HepG2 (cell line): Measurements from ENCODE around the gene CDC42SE2. TPM values are rescaled to one million over a fixed set of nuclear protein-coding genes. Genes with fewer than 3 reads are reported as not detected.

Experiments
- ATAC-seq: fragments of 200-7000 bp; cut with Tn5 transposase; 3 replicates; pipeline ENCODE4 v1.9.1; 2020; ENCODE audit warnings: mild to moderate bottlenecking, moderate library complexity
- BruUV-seq: library from RNA; stranded (reverse); fragments of 400-500 nt; replicated peaks from 2 replicates; lab custom pipeline; 2021; lab: Mats Ljungman, UMichigan
- CTCF ChIA-PET: fragments of 300-600 bp; formaldehyde crosslinking; extraction: SDS; loops from one replicate; lab custom pipeline; 2021; ENCODE audit warnings: low total read pairs, inconsistent platforms, low intra/inter-chr PET ratio; lab: Yijun Ruan, JAX
- POLR2A ChIA-PET: fragments of 350-600 bp; sonication (Branson Sonifier 250); formaldehyde crosslinking; loops from one replicate; lab custom pipeline; 2020; ENCODE audit warnings: antibody characterized with exemption, inconsistent platforms; lab: Yijun Ruan, JAX
- DNase-seq: peaks from one replicate; pipeline ENCODE4 v3.0.0-alpha.2; 2015; ENCODE audit warnings: low spot score
- FAIRE-seq: peaks from 3 replicates; lab custom pipeline; 2011; peaks lifted over from hg19 to GRCh38; lab: Jason Lieb, UNC
- H2AFZ ChIP-seq: one replicate; pipeline ENCODE4 v1.6.1; 2011; ENCODE audit warnings: low read length, inconsistent platforms
- H3K27ac ChIP-seq: fragments of 300-600 bp; 3 replicates; pipeline ENCODE4 v1.8.0; 2011; ENCODE audit warnings: mixed run types, mild to moderate bottlenecking, mixed read lengths, low read length, inconsistent platforms; ENCODE audit not compliant: insufficient read depth; ENCODE audit errors: extremely low read length
- H3K27me3 ChIP-seq, 2 experiments: fragments of 200-600 bp in 1 of 2; 2 replicates in 1 of 2; 3 replicates in 1 of 2; pipeline versions ENCODE4 v1.6.0 to v1.8.0; 2011; ENCODE audit warnings: low read length in 2 of 2, mild to moderate bottlenecking in 2 of 2, moderate library complexity in 2 of 2, inconsistent platforms in 1 of 2; ENCODE audit not compliant: insufficient read depth in 2 of 2, control insufficient read depth in 1 of 2
- H3K36me3 ChIP-seq, 2 experiments: fragments of 200-600 bp in 1 of 2; replicated peaks in 1 of 2; 2 replicates in 1 of 2; 3 replicates in 1 of 2; pipeline versions ENCODE4 v1.5.1 to v1.8.0; 2011; ENCODE audit warnings: low read length in 2 of 2, inconsistent platforms in 1 of 2; ENCODE audit not compliant: insufficient read depth in 2 of 2, control insufficient read depth in 1 of 2
- H3K4me1 ChIP-seq: 2 replicates; pipeline ENCODE4 v1.5.1; 2012; ENCODE audit warnings: low read length, inconsistent platforms; ENCODE audit not compliant: insufficient read depth
- H3K4me2 ChIP-seq: 2 replicates; pipeline ENCODE4 v1.6.0; 2011; ENCODE audit warnings: low read depth, low read length, inconsistent platforms
- H3K4me3 ChIP-seq, 3 experiments: fragments of 200-600 bp in 1 of 3; sonication (generic), shearing (Covaris generic) in 1 of 3; replicated peaks in 1 of 3; 2 replicates each; pipeline ENCODE4 v1.5.1; 2011 to 2016; ENCODE audit warnings: low read length in 3 of 3, inconsistent platforms in 2 of 3, low read depth in 2 of 3, mild to moderate bottlenecking in 2 of 3, control low read depth in 1 of 3, mixed read lengths in 1 of 3; ENCODE audit not compliant: insufficient read depth in 1 of 3
- H3K79me2 ChIP-seq: one replicate; pipeline ENCODE4 v1.6.1; 2011; ENCODE audit warnings: low read length, inconsistent platforms; ENCODE audit not compliant: insufficient read depth
- H3K9ac ChIP-seq: 2 replicates; pipeline ENCODE4 v1.6.0; 2011; ENCODE audit warnings: mild to moderate bottlenecking, low read depth, low read length, inconsistent platforms; ENCODE audit not compliant: insufficient read depth
- H3K9me3 ChIP-seq: 2 replicates; pipeline ENCODE4 v1.5.1; 2012; ENCODE audit warnings: mild to moderate bottlenecking, low read length
- H4K20me1 ChIP-seq: 2 replicates; pipeline ENCODE4 v1.6.0; 2011; ENCODE audit warnings: inconsistent platforms, mild to moderate bottlenecking, low read length, moderate library complexity; ENCODE audit not compliant: insufficient read depth
- HNRNPL ChIP-seq: fragments of 200-400 bp; formaldehyde crosslinking; IDR thresholded peaks from 2 replicates; pipeline ENCODE4 v1.6.1; 2017; ENCODE audit warnings: mild to moderate bottlenecking, low read depth, low read length
- JUN ChIP-seq: sonication (generic); formaldehyde crosslinking; IDR thresholded peaks from 2 replicates; pipeline ENCODE4 v1.4.0; 2020; ENCODE audit warnings: mild to moderate bottlenecking, missing genetic modification reagents
- KDM3A ChIP-seq: IDR thresholded peaks from 2 replicates; pipeline ENCODE4 v1.6.1; 2018; ENCODE audit warnings: low read depth, missing compliant biosample characterization
- MXI1 ChIP-seq: IDR thresholded peaks from 3 replicates; pipeline ENCODE4 v1.6.1; 2012; ENCODE audit warnings: low read depth, low read length, inconsistent platforms, borderline replicate concordance
- NFE2L1 ChIP-seq: sonication (generic); formaldehyde crosslinking; IDR thresholded peaks from 2 replicates; pipeline ENCODE4 v1.4.0; 2020; ENCODE audit warnings: missing genetic modification reagents, mild to moderate bottlenecking, borderline replicate concordance
- RORA ChIP-seq: sonication (generic); formaldehyde crosslinking; IDR thresholded peaks from 2 replicates; pipeline ENCODE4 v1.5.0; 2020; ENCODE audit warnings: mild to moderate bottlenecking, missing genetic modification reagents, moderate library complexity
- ZC3H4 ChIP-seq: sonication (generic); formaldehyde crosslinking; IDR thresholded peaks from 2 replicates; pipeline ENCODE4 v1.4.0; 2020; ENCODE audit warnings: missing genetic modification reagents, borderline replicate concordance
- ZNF24 ChIP-seq: fragments of 450-650 bp; IDR thresholded peaks from 2 replicates; pipeline ENCODE4 v1.6.1; 2017; ENCODE audit warnings: antibody characterized with exemption, mild to moderate bottlenecking
- ZNF382 ChIP-seq: sonication (generic); formaldehyde crosslinking; IDR thresholded peaks from 2 replicates; pipeline ENCODE4 v1.5.0; 2020; ENCODE audit warnings: missing genetic modification reagents, mild to moderate bottlenecking, borderline replicate concordance
- ZNF557 ChIP-seq: sonication (generic); formaldehyde crosslinking; IDR thresholded peaks from 2 replicates; pipeline ENCODE4 v1.4.0; 2020; ENCODE audit warnings: missing genetic modification reagents
- ZNF572 ChIP-seq: sonication (generic); formaldehyde crosslinking; IDR thresholded peaks from 2 replicates; pipeline ENCODE4 v1.5.1; 2020; ENCODE audit warnings: mild to moderate bottlenecking, missing genetic modification reagents
- WGBS: methylation state at CpG from one replicate; pipeline ENCODE4 v1.1.6; 2017; ENCODE audit warnings: low lambda C conversion rate; 5-methylcytosine and 5-hydroxymethylcytosine counted together
- in situ Hi-C: cut with HindIII; loops from 2 replicates; pipeline ENCODE4 v1.10.0; 2017; ENCODE audit warnings: low pct_unique_long_range_greater_than_20kb; ENCODE audit not compliant: extremely low pct_ligation_motif_present
- intact Hi-C: fragments of 100-400 bp; cut with micrococcal nuclease; formaldehyde crosslinking; loops from one replicate; pipeline ENCODE4 v1.10.0; 2022; ENCODE audit not compliant: unreplicated experiment
- polyA plus RNA-seq, 8 experiments: library from polyadenylated mRNA; depleted of rRNA in 3 of 8; stranded (reverse) in 7 of 8; unstranded in 1 of 8; fragments of >200 nt; fragmentation: Illumina TruSeq in 4 of 8; extraction: Trizol in 4 of 8; gene quantifications; 2 replicates each; pipeline versions ENCODE4 v1.2.1 to v1.2.3, GENCODE V29; 2011 to 2016; ENCODE audit warnings: low read depth in 4 of 8, missing spikeins in 1 of 8, mixed read lengths in 1 of 8; ENCODE audit not compliant: insufficient read depth in 1 of 8
- total RNA-seq, 5 experiments: library from RNA; depleted of rRNA; stranded (reverse); fragments of >200 nt; fragmentation: Illumina TruSeq; extraction: Trizol; gene quantifications; 2 replicates each; pipeline ENCODE4 v1.2.3, GENCODE V29; 2016; ENCODE audit warnings: low read depth in 1 of 5
- TF ChIP-seq, protein P1 (sequence below): sonication (generic); formaldehyde crosslinking; IDR thresholded peaks from 2 replicates; pipeline ENCODE4 v1.8.1; 2023; ENCODE audit warnings: missing genetic modification reagents, inconsistent platforms, borderline replicate concordance
- TF ChIP-seq, protein P2 (sequence below): sonication (generic); formaldehyde crosslinking; IDR thresholded peaks from 2 replicates; pipeline ENCODE4 v1.4.0; 2020; ENCODE audit warnings: missing genetic modification reagents
- TF ChIP-seq, protein P3 (sequence below): sonication (generic); formaldehyde crosslinking; IDR thresholded peaks from 2 replicates; pipeline ENCODE4 v1.5.1; 2020; ENCODE audit warnings: mild to moderate bottlenecking, missing genetic modification reagents, moderate library complexity
- TF ChIP-seq, protein P4 (sequence below): sonication (generic); formaldehyde crosslinking; IDR thresholded peaks from 2 replicates; pipeline ENCODE4 v1.5.1; 2020; ENCODE audit warnings: mild to moderate bottlenecking, missing genetic modification reagents, borderline replicate concordance

Gene CDC42SE2
- total and polyA plus RNA-seq, 2 of the 13 experiments (the other 11 are each of a cell fraction or from before 2014, with no cell fraction given), result 19.6 to 25.0 TPM

DNA sequence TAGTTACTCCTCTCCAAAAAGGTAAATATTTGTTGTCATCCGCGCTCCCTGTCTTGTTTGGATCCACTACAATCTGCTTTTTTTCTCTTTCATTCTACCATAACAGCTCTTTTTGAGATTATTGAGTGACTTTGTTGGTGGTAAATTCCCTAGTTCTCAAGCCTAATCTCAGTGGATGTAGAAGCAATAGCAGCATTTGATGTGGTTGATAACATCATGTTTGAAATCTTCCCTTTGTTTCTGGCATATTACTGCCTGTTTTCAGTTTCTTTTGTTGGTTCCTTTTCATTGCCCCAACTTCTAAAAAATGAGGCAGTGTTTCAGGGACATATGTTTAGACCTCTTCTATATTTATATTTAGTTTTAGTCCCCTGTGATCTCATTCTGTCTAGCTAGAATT is 8.9 kb downstream of the CDC42SE2 start:
- H4K20me1 ChIP-seq, result peaks cover 12% of the 10 kb centered on the region; the same call in 1 of the 2 replicates
- no peaks in the 10 kb centered on the region for H3K9me3 ChIP-seq
- H3K9ac ChIP-seq, result no peak overlapping the region
- ATAC-seq (no peak), FAIRE-seq (no peak), DNase-seq (no peak)
- WGBS, result 98% methylated on average over 2 of the region's 2 CpGs
- no peaks in the 10 kb centered on the region for H3K27me3 ChIP-seq
- no peak overlapping the region for H3K4me3 ChIP-seq
- no peak overlapping the region for H2AFZ ChIP-seq
- peaks cover 76% of the 10 kb centered on the region for H3K79me2 ChIP-seq
- ChIA-PET CTCF (no interaction called here), POLR2A (no interaction called here)
- in situ Hi-C loops, result no loop called here
- intact Hi-C loops, result no loop called here
- H3K4me2 ChIP-seq, result no peak overlapping the region
- H3K27ac ChIP-seq, result no peak overlapping the region
- TF ChIP-seq KDM3A (CRISPR knock-in tag) (no peak), MXI1 (no peak), ZNF572 (CRISPR knock-in tag) (no peak), ZC3H4 (CRISPR knock-in tag) (no peak), HNRNPL (no peak), ZNF382 (no peak), NFE2L1 (no peak), JUN (no peak), ZNF557 (CRISPR knock-in tag) (no peak), RORA (CRISPR knock-in tag) (no peak), ZNF24 (no peak)
- TF ChIP-seq, protein P1, sequence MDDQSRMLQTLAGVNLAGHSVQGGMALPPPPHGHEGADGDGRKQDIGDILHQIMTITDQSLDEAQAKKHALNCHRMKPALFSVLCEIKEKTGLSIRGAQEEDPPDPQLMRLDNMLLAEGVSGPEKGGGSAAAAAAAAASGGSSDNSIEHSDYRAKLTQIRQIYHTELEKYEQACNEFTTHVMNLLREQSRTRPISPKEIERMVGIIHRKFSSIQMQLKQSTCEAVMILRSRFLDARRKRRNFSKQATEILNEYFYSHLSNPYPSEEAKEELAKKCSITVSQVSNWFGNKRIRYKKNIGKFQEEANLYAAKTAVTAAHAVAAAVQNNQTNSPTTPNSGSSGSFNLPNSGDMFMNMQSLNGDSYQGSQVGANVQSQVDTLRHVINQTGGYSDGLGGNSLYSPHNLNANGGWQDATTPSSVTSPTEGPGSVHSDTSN (CRISPR knock-in tag), result no peak
- TF ChIP-seq, protein P2, sequence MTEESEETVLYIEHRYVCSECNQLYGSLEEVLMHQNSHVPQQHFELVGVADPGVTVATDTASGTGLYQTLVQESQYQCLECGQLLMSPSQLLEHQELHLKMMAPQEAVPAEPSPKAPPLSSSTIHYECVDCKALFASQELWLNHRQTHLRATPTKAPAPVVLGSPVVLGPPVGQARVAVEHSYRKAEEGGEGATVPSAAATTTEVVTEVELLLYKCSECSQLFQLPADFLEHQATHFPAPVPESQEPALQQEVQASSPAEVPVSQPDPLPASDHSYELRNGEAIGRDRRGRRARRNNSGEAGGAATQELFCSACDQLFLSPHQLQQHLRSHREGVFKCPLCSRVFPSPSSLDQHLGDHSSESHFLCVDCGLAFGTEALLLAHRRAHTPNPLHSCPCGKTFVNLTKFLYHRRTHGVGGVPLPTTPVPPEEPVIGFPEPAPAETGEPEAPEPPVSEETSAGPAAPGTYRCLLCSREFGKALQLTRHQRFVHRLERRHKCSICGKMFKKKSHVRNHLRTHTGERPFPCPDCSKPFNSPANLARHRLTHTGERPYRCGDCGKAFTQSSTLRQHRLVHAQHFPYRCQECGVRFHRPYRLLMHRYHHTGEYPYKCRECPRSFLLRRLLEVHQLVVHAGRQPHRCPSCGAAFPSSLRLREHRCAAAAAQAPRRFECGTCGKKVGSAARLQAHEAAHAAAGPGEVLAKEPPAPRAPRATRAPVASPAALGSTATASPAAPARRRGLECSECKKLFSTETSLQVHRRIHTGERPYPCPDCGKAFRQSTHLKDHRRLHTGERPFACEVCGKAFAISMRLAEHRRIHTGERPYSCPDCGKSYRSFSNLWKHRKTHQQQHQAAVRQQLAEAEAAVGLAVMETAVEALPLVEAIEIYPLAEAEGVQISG (CRISPR knock-in tag), result no peak
- TF ChIP-seq, protein P3, sequence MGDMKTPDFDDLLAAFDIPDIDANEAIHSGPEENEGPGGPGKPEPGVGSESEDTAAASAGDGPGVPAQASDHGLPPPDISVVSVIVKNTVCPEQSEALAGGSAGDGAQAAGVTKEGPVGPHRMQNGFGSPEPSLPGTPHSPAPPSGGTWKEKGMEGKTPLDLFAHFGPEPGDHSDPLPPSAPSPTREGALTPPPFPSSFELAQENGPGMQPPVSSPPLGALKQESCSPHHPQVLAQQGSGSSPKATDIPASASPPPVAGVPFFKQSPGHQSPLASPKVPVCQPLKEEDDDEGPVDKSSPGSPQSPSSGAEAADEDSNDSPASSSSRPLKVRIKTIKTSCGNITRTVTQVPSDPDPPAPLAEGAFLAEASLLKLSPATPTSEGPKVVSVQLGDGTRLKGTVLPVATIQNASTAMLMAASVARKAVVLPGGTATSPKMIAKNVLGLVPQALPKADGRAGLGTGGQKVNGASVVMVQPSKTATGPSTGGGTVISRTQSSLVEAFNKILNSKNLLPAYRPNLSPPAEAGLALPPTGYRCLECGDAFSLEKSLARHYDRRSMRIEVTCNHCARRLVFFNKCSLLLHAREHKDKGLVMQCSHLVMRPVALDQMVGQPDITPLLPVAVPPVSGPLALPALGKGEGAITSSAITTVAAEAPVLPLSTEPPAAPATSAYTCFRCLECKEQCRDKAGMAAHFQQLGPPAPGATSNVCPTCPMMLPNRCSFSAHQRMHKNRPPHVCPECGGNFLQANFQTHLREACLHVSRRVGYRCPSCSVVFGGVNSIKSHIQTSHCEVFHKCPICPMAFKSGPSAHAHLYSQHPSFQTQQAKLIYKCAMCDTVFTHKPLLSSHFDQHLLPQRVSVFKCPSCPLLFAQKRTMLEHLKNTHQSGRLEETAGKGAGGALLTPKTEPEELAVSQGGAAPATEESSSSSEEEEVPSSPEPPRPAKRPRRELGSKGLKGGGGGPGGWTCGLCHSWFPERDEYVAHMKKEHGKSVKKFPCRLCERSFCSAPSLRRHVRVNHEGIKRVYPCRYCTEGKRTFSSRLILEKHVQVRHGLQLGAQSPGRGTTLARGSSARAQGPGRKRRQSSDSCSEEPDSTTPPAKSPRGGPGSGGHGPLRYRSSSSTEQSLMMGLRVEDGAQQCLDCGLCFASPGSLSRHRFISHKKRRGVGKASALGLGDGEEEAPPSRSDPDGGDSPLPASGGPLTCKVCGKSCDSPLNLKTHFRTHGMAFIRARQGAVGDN (CRISPR knock-in tag), result no peak
- TF ChIP-seq, protein P4, sequence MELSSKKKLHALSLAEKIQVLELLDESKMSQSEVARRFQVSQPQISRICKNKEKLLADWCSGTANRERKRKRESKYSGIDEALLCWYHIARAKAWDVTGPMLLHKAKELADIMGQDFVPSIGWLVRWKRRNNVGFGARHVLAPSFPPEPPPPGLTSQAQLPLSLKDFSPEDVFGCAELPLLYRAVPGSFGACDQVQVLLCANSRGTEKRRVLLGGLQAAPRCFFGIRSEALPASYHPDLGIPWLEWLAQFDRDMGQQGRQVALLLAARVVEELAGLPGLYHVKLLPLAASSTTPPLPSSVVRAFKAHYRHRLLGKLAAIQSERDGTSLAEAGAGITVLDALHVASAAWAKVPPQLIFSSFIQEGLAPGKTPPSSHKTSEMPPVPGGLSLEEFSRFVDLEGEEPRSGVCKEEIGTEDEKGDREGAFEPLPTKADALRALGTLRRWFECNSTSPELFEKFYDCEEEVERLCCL (CRISPR knock-in tag), result no peak
- no peaks in the 10 kb centered on the region for H3K36me3 ChIP-seq
- no TSS peak for BruUV-seq
- 0 out of 2 replicates have a peak, but pooled peaks cover 6% of the 10 kb centered on the region for H3K4me1 ChIP-seq
